K562 (cell line): ENCODE measurements around the gene OXSM. TPM values are rescaled to one million over a fixed set of nuclear protein-coding genes. Genes with fewer than 3 reads are reported as not detected.
A peak's percentile ranks its signal among the peaks of the same experiment; 100 is the strongest.

Source experiments
- ATAC-seq: fragments of 200-7000 bp; cut with Tn5 transposase; 3 replicates; pipeline ENCODE4 v1.9.1; 2020; ENCODE audit warnings: moderate library complexity
- BruUV-seq: library from RNA; stranded (reverse); fragments of 400-500 nt; replicated peaks from 2 replicates; lab custom pipeline; 2021; lab: Mats Ljungman, UMichigan
- CTCF ChIA-PET: fragments of 300-600 bp; formaldehyde crosslinking; extraction: SDS; loops from one replicate; lab custom pipeline; 2021; ENCODE audit warnings: low intra/inter-chr PET ratio; lab: Yijun Ruan, JAX
- POLR2A ChIA-PET: fragments of 300-600, 350-650 bp; sonication (Branson Sonifier 250); formaldehyde crosslinking; extraction: SDS; loops from one replicate; lab custom pipeline; 2021; ENCODE audit warnings: antibody characterized with exemption, inconsistent platforms; lab: Yijun Ruan, JAX
- DNase-seq, 4 experiments: peaks; one replicate each; pipeline versions ENCODE4 v3.0.0 to v3.0.0-alpha.2; 2011 to 2018; ENCODE audit warnings: low spot score in 3 of 4, mixed read lengths in 3 of 4; ENCODE audit errors: extremely low read depth in 1 of 4
- FAIRE-seq: peaks from 2 replicates; lab custom pipeline; 2011; peaks lifted over from hg19 to GRCh38; lab: Jason Lieb, UNC
- H2AFZ ChIP-seq: 2 replicates; pipeline ENCODE4 v1.6.0; 2011; ENCODE audit warnings: low read depth, low read length, control low read depth, inconsistent platforms
- H3K27ac ChIP-seq: fragments of 200-600 bp; 3 replicates; pipeline ENCODE4 v1.8.0; 2011; ENCODE audit warnings: low read depth, mild to moderate bottlenecking, control low read depth, inconsistent platforms, low read length, moderate library complexity, mixed read lengths; ENCODE audit errors: extremely low read depth
- H3K27me3 ChIP-seq, 2 experiments: fragments of 300-600 bp in 1 of 2; 2 replicates in 1 of 2; 3 replicates in 1 of 2; pipeline versions ENCODE4 v1.6.0 to v1.8.0; 2011; ENCODE audit warnings: inconsistent platforms in 2 of 2, low read length in 2 of 2, mild to moderate bottlenecking in 1 of 2, mixed read lengths in 1 of 2, moderate library complexity in 1 of 2; ENCODE audit not compliant: control insufficient read depth in 2 of 2, insufficient read depth in 2 of 2
- H3K36me3 ChIP-seq: fragments of 300-600 bp; 3 replicates; pipeline ENCODE4 v1.8.0; 2011; ENCODE audit warnings: mild to moderate bottlenecking, low read length, inconsistent platforms; ENCODE audit not compliant: control insufficient read depth, insufficient read depth
- H3K4me1 ChIP-seq, 2 experiments: fragments of 200-600 bp in 1 of 2; replicated peaks in 1 of 2; 2 replicates in 1 of 2; 3 replicates in 1 of 2; pipeline versions ENCODE4 v1.5.1 to v1.8.0; 2011; ENCODE audit warnings: inconsistent platforms in 2 of 2, low read length in 2 of 2, mild to moderate bottlenecking in 1 of 2, mixed read lengths in 1 of 2, moderate library complexity in 1 of 2; ENCODE audit not compliant: control insufficient read depth in 2 of 2, insufficient read depth in 2 of 2
- H3K4me2 ChIP-seq: 2 replicates; pipeline ENCODE4 v1.6.1; 2011; ENCODE audit warnings: low read length, control low read depth, inconsistent platforms, mixed read lengths; ENCODE audit not compliant: insufficient read depth
- H3K4me3 ChIP-seq: fragments of 200-600 bp; sonication (generic), shearing (Covaris generic); 2 replicates; pipeline ENCODE4 v1.5.1; 2016; ENCODE audit warnings: control low read depth, inconsistent platforms
- H3K79me2 ChIP-seq: fragments of 200-600 bp; 3 replicates; pipeline ENCODE4 v1.8.0; 2011; ENCODE audit warnings: low read length, inconsistent platforms; ENCODE audit not compliant: control insufficient read depth, insufficient read depth
- H3K9ac ChIP-seq, 2 experiments: 2 replicates each; pipeline versions ENCODE4 v1.6.0 to v1.6.1; 2011; ENCODE audit warnings: low read depth in 2 of 2, low read length in 2 of 2, control low read depth in 1 of 2, inconsistent platforms in 1 of 2, mild to moderate bottlenecking in 1 of 2, mixed read lengths in 1 of 2; ENCODE audit not compliant: insufficient read depth in 1 of 2
- H3K9me1 ChIP-seq: one replicate; pipeline ENCODE4 v1.6.0; 2011; ENCODE audit warnings: inconsistent platforms, mild to moderate bottlenecking, low read length, moderate library complexity; ENCODE audit not compliant: control insufficient read depth, insufficient read depth
- H3K9me3 ChIP-seq: replicated peaks from 2 replicates; pipeline ENCODE4 v1.5.1; 2011; ENCODE audit warnings: low read depth, low read length, inconsistent platforms; ENCODE audit not compliant: control insufficient read depth, insufficient read depth
- H4K20me1 ChIP-seq: replicated peaks from 2 replicates; pipeline ENCODE4 v1.6.1; 2011; ENCODE audit warnings: low read length, inconsistent platforms, mixed read lengths; ENCODE audit not compliant: control insufficient read depth, insufficient read depth
- ATF7 ChIP-seq: fragments of 450-650 bp; IDR thresholded peaks from 2 replicates; pipeline ENCODE4 v1.7.1; 2014; ENCODE audit warnings: mild to moderate bottlenecking, moderate library complexity
- CTCF ChIP-seq, 3 experiments: IDR thresholded peaks in 2 of 3; conservative IDR thresholded peaks in 1 of 3; 2 replicates each; pipeline ENCODE4 v1.5.1; 2011 to 2012; ENCODE audit warnings: low read length in 3 of 3, mild to moderate bottlenecking in 3 of 3, control low read depth in 2 of 3, improper control_type of control experiment in 1 of 3, inconsistent platforms in 1 of 3, low read depth in 1 of 3, mixed read lengths in 1 of 3, moderate library complexity in 1 of 3; ENCODE audit not compliant: insufficient read depth in 2 of 3
- HCFC1 ChIP-seq: IDR thresholded peaks from 2 replicates; pipeline ENCODE4 v1.6.1; 2012; ENCODE audit warnings: low read depth, low read length, improper control_type of control experiment
- HMG20B ChIP-seq: fragments of 250-450 bp; sonication (Bioruptor Pico); IDR thresholded peaks from 2 replicates; pipeline ENCODE4 v1.5.0; 2021; ENCODE audit warnings: mild to moderate bottlenecking
- MTF1 ChIP-seq: fragments of 250-450 bp; sonication (Bioruptor Pico); IDR thresholded peaks from 2 replicates; pipeline ENCODE4 v1.9.0; 2021; ENCODE audit warnings: moderate library complexity, mild to moderate bottlenecking, inconsistent platforms, borderline replicate concordance
- NFE2 ChIP-seq: IDR thresholded peaks from 2 replicates; pipeline ENCODE4 v1.6.1; 2014; ENCODE audit warnings: antibody characterized with exemption, low read depth
- NFIX ChIP-seq: fragments of 250-450 bp; sonication (Bioruptor Pico); IDR thresholded peaks from 2 replicates; pipeline ENCODE4 v1.4.0; 2020; ENCODE audit warnings: low read depth, mild to moderate bottlenecking, moderate library complexity
- PHTF2 ChIP-seq: fragments of 250-450 bp; sonication (Bioruptor Pico); IDR thresholded peaks from 2 replicates; pipeline ENCODE4 v1.5.0; 2021; ENCODE audit warnings: mild to moderate bottlenecking
- RBM25 ChIP-seq: fragments of 200-400 bp; formaldehyde crosslinking; IDR thresholded peaks from 2 replicates; pipeline ENCODE4 v1.6.1; 2018; ENCODE audit warnings: low read length, low read depth, moderate library complexity; ENCODE audit not compliant: severe bottlenecking
- SMARCC2 ChIP-seq: fragments of 450-650 bp; IDR thresholded peaks from 2 replicates; pipeline ENCODE4 v1.6.1; 2017; ENCODE audit warnings: antibody characterized with exemption, moderate library complexity, mild to moderate bottlenecking, low read depth
- TEAD2 ChIP-seq: fragments of 450-650 bp; IDR thresholded peaks from 2 replicates; pipeline ENCODE4 v1.6.1; 2016; ENCODE audit warnings: missing genetic modification characterization, control low read depth, missing compliant biosample characterization
- ZFP36 ChIP-seq: fragments of 150-350 bp; IDR thresholded peaks from 2 replicates; pipeline ENCODE4 v1.6.1; 2018; ENCODE audit warnings: low read length, low read depth; ENCODE audit not compliant: partially characterized antibody
- ZHX1 ChIP-seq: fragments of 150-350 bp; conservative IDR thresholded peaks from 2 replicates; pipeline ENCODE4 v1.6.1; 2014; ENCODE audit warnings: low read length
- ZKSCAN1 ChIP-seq: fragments of 150-350 bp; IDR thresholded peaks from 2 replicates; pipeline ENCODE4 v1.6.1; 2016; ENCODE audit warnings: low read depth, low read length
- ZNF143 ChIP-seq: sonication (generic); formaldehyde crosslinking; IDR thresholded peaks from 2 replicates; pipeline ENCODE4 v1.9.0; 2022; ENCODE audit warnings: mild to moderate bottlenecking, missing genetic modification reagents
- ZNF263 ChIP-seq: sonication (generic); formaldehyde crosslinking; IDR thresholded peaks from 2 replicates; pipeline ENCODE4 v1.8.0; 2022; ENCODE audit warnings: mild to moderate bottlenecking, missing genetic modification reagents, borderline replicate concordance
- ZNF277 ChIP-seq: fragments of 250-450 bp; sonication (Bioruptor Pico); IDR thresholded peaks from 2 replicates; pipeline ENCODE4 v1.8.0; 2022; ENCODE audit warnings: inconsistent platforms, mild to moderate bottlenecking, moderate library complexity, borderline replicate concordance
- ZNF511 ChIP-seq: sonication (generic); formaldehyde crosslinking; IDR thresholded peaks from 2 replicates; pipeline ENCODE4 v1.8.0; 2022; ENCODE audit warnings: mild to moderate bottlenecking, missing genetic modification reagents
- WGBS: fragments of 100-300 bp; shearing (Covaris generic); methylation state at CpG from one replicate; pipeline ENCODE4 v1.1.6; 2016; ENCODE audit warnings: low coverage, mixed read lengths; ENCODE audit not compliant: insufficient coverage; ENCODE audit errors: missing lambda C conversion rate; 5-methylcytosine and 5-hydroxymethylcytosine counted together
- in situ Hi-C: fragments of 300-500 bp; cut with MboI; formaldehyde crosslinking; loops from 4 replicates; pipeline ENCODE4 v1.15.0; 2018; ENCODE audit warnings: inconsistent platforms, mixed read lengths
- intact Hi-C: fragments of 100-400 bp; cut with micrococcal nuclease; formaldehyde crosslinking; loops from 2 replicates; pipeline ENCODE4 v1.14.2; 2022
- polyA plus RNA-seq, 8 experiments: library from polyadenylated mRNA; depleted of rRNA in 4 of 8; stranded (reverse) in 5 of 8; unstranded in 3 of 8; fragments of >200 nt; fragmentation: Nextera tagmentation in 2 of 8; fragmentation: Illumina TruSeq in 1 of 8; extraction: Ambion mirVana in 2 of 8; extraction: Trizol in 1 of 8; gene quantifications; 2 replicates each; pipeline versions ENCODE4 v1.2.1 to v1.2.3, GENCODE V29; 2011 to 2014; ENCODE audit warnings: inconsistent platforms in 1 of 8, missing spikeins in 1 of 8
- total RNA-seq, 7 experiments: library from RNA; depleted of rRNA in 6 of 7; stranded (reverse); fragments of >200 nt in 6 of 7; fragmentation: Illumina TruSeq in 2 of 7; extraction: Trizol in 2 of 7; gene quantifications; 2 replicates each; pipeline versions ENCODE4 v1.2.1 to v1.2.3, GENCODE V29; 2011 to 2021; ENCODE audit warnings: low replicate concordance in 1 of 7

The OXSM gene
- total and polyA plus RNA-seq, 9 of the 15 experiments (the other 6 are each of a cell fraction or from before 2014, with no cell fraction given), result 24.0 to 107 (median 34.0) TPM

GRCh38 chr3:25744470-25744869, 45.4 kb upstream of the OXSM start:
- no peak overlapping the region for H3K9ac ChIP-seq
- in situ Hi-C loops (no loop called here), intact Hi-C loops (no loop called here)
- WGBS, result 90% methylated on average over 3 of the region's 3 CpGs
- no peak overlapping the region for H3K4me2 ChIP-seq
- no peak for DNase-seq
- ChIA-PET POLR2A (interaction anchor here (1.4 kb wide), 1 partner anchor 12 kb away, joined by 4 read pairs; no protein-coding TSS in a partner anchor), CTCF (interaction anchor here (0.9 kb wide), 1 partner anchor 14 kb away, joined by 4 read pairs; no protein-coding TSS in a partner anchor)
- BruUV-seq, result no TSS peak
- no peak overlapping the region for H3K27ac ChIP-seq
- peaks cover 3% of the 10 kb centered on the region; the same call in 2 of the 3 replicates for H3K79me2 ChIP-seq
- no peak for FAIRE-seq
- H3K36me3 ChIP-seq, result peaks cover 86% of the 10 kb centered on the region
- H3K4me3 ChIP-seq, result no peak overlapping the region
- peak; percentile 46; the same call in 2 of the 3 replicates for ATAC-seq
- H2AFZ ChIP-seq, result no peak overlapping the region
- H3K9me3 ChIP-seq, result no peaks in the 10 kb centered on the region
- H4K20me1 ChIP-seq, result no peaks in the 10 kb centered on the region
- H3K27me3 ChIP-seq, result no peaks in the 10 kb centered on the region
- no peaks in the 10 kb centered on the region for H3K4me1 ChIP-seq
- H3K9me1 ChIP-seq, result no peaks in the 10 kb centered on the region
- TF ChIP-seq HCFC1 (peak; percentile 51), CTCF (IDR thresholded peaks at IDR 0.05 in 2 of 3, conservative IDR thresholded peaks at IDR 0.05 in 1 of 3; ENCODE audit: insufficient read depth in 2 of 3, low read depth in 1 of 3, low read length in 3 of 3) (no peak), PHTF2 (CRISPR knock-in tag) (no peak), ZNF143 (CRISPR knock-in tag) (0 out of 2 replicates have a peak, but pooled peaks have one; percentile 24), ZHX1 (no peak), SMARCC2 (no peak), RBM25 (peak; percentile 72), MTF1 (CRISPR knock-in tag) (no peak), ZNF277 (no peak), ZNF511 (CRISPR knock-in tag) (no peak), NFE2 (peak; percentile 51), ZKSCAN1 (no peak), HMG20B (CRISPR knock-in tag) (no peak), TEAD2 (no peak), ZNF263 (no peak), ZFP36 (no peak), ATF7 (no peak), NFIX (no peak)
